Measurements from ENCODE around the gene DHX29.

The DHX29 gene

GRCh38 chr5:55300890-55301289 lies 6.6 kb downstream of the DHX29 start (continued):
- TF ChIP-seq PBX3 (CRISPR knock-in tag; IDR thresholded peaks at IDR 0.05) (no peak), ZNF114 (tag by site-specific recombination; IDR thresholded peaks at IDR 0.05) (no peak), OSR2 (tag by site-specific recombination; IDR thresholded peaks at IDR 0.05) (no peak), ZBTB11 (tag by site-specific recombination; conservative IDR thresholded peaks at IDR 0.05; ENCODE audit: low read depth) (no peak), ZNF18 (tag by site-specific recombination; IDR thresholded peaks at IDR 0.05) (no peak), ZNF558 (tag by site-specific recombination; IDR thresholded peaks at IDR 0.05) (no peak)

- Histone ChIP-seq H3K36me3 (ENCODE audit: control insufficient read depth in 2 of 2, insufficient read depth in 1 of 2, low read length in 2 of 2) (peaks cover 65 to 79% of the 10 kb centered on the region in 2 experiments), H3K27ac (ENCODE audit: extremely low read depth, low read depth, low read length) (no peak overlapping the region), H3K4me3 (ENCODE audit: low read depth, low read length) (no peak overlapping the region), H3K9me3 (ENCODE audit: control insufficient read depth, insufficient read depth, low read depth, low read length) (no peaks in the 10 kb centered on the region), H3K4me1 (ENCODE audit: control insufficient read depth, insufficient read depth, low read length) (no peaks in the 10 kb centered on the region)
- POLR2A ChIA-PET = no interaction called here
- peak; percentile 30 for TF ChIP-seq SETDB1 (IDR thresholded peaks at IDR 0.05; ENCODE audit: insufficient read length, low read length)
- no peak for TF ChIP-seq ZBTB8A (tag by site-specific recombination; IDR thresholded peaks at IDR 0.05)
- no peak for TF ChIP-seq ZSCAN18 (tag by site-specific recombination; IDR thresholded peaks at IDR 0.05)
- TF ChIP-seq ZNF792 (tag by site-specific recombination; IDR thresholded peaks at IDR 0.05) = no peak
- CTCF ChIA-PET = interaction anchor here (1.1 kb wide), 1 partner anchor 69 kb away, joined by 3 read pairs; no protein-coding TSS in a partner anchor
Measured at GRCh38 chr5:55294935-55295334, 12.6 kb downstream of the DHX29 start.

- TF ChIP-seq PRDM10 (tag by site-specific recombination; IDR thresholded peaks at IDR 0.05) (0 out of 2 replicates have a peak, but pooled peaks have one; percentile 31), AEBP2 (tag by site-specific recombination; IDR thresholded peaks at IDR 0.05; ENCODE audit: borderline replicate concordance) (no peak)
- Histone ChIP-seq H3K27ac (ENCODE audit: extremely low read depth, low read depth, low read length) (no peak overlapping the region), H3K9me3 (ENCODE audit: control insufficient read depth, insufficient read depth, low read depth, low read length) (no peaks in the 10 kb centered on the region), H3K4me1 (ENCODE audit: control insufficient read depth, insufficient read depth, low read length) (no peaks in the 10 kb centered on the region), H3K36me3 (ENCODE audit: control insufficient read depth in 2 of 2, insufficient read depth in 1 of 2, low read length in 2 of 2) (peaks cover 72 to 86% of the 10 kb centered on the region in 2 experiments), H3K4me3 (ENCODE audit: low read depth, low read length) (no peak overlapping the region)
- ChIA-PET POLR2A (no interaction called here), CTCF (interaction anchor here (0.6 kb wide), 1 partner anchor 17 kb away, joined by 3 read pairs; the partner anchor contains the start of genes DHX29 and MTREX)
Measured at GRCh38 chr5:55290991-55291390, 16.5 kb downstream of the DHX29 start.

Data from HEK293 (cell line).